ENCODE data around the gene CTRL. TPM values are rescaled to one million over a fixed set of nuclear protein-coding genes. Genes with fewer than 3 reads are reported as not detected.
"Not testable (repeated sequence)": the region's sequence is repeated elsewhere in the genome, so short reads cannot be mapped to it uniquely, and the experiment has no call there.

CTRL gene
- 1 to 10 TPM; 6.7 to 7.6 (median 7.0) TPM for polyA plus RNA-seq (ENCODE audit: insufficient read length in 3 of 3)

GRCh38 chr16:67931712-67932461, at the start of gene CTRL:
Gene CTRL, minus strand, starts transcription at chr16:67931862. Its CDS starts 10 bp downstream, at chr16:67931852.
- DNase-seq (ENCODE audit: low read depth in 3 of 3, low spot score in 2 of 3) = no peak

- DNase-seq (ENCODE audit: low read depth in 3 of 3, low spot score in 2 of 3) = no peak
Observed at GRCh38 chr16:67979955-67980678, 48.5 kb upstream of the CTRL start, which contains the start of gene DPEP3. Gene DPEP3, minus strand, starts transcription at chr16:67980499. Its CDS starts 119 bp downstream, at chr16:67980380.

GRCh38 chr16:67977469-67978227, 46.0 kb upstream of the CTRL start:
- no peak for DNase-seq (ENCODE audit: low read depth in 3 of 3, low spot score in 2 of 3)

- no peak for DNase-seq (ENCODE audit: low read depth in 3 of 3, low spot score in 2 of 3)
Observed at GRCh38 chr16:67977005-67977404, 45.3 kb upstream of the CTRL start.

GRCh38 chr16:67976205-67976604, 44.5 kb upstream of the CTRL start:
- no peak for DNase-seq (ENCODE audit: low read depth in 3 of 3, low spot score in 2 of 3)

- DNase-seq (ENCODE audit: low read depth in 3 of 3, low spot score in 2 of 3) = no peak
Observed at GRCh38 chr16:67975321-67976105, 43.9 kb upstream of the CTRL start.

GRCh38 chr16:67972285-67972684, 40.6 kb upstream of the CTRL start:
- not testable (repeated sequence) for DNase-seq (ENCODE audit: low read depth in 3 of 3, low spot score in 2 of 3)

GRCh38 chr16:67971111-67971510, 39.4 kb upstream of the CTRL start:
- DNase-seq (ENCODE audit: low read depth in 3 of 3, low spot score in 2 of 3) = no peak

- DNase-seq (ENCODE audit: low read depth in 3 of 3, low spot score in 2 of 3) = no peak
Observed at GRCh38 chr16:67969254-67970039, 37.8 kb upstream of the CTRL start.

GRCh38 chr16:67968400-67969253, 37.0 kb upstream of the CTRL start, which contains the start of gene SLC12A4:
Gene SLC12A4, minus strand, starts transcription at chr16:67968637. Its CDS starts 84 bp downstream, at chr16:67968553.
- peak in 2 of 3 donors; percentile 80 to 84 for DNase-seq (ENCODE audit: low read depth in 3 of 3, low spot score in 2 of 3)

- DNase-seq (ENCODE audit: low read depth in 3 of 3, low spot score in 2 of 3) = peak in 2 of 3 donors; percentile 13 to 23
Observed at GRCh38 chr16:67967958-67968399, 36.3 kb upstream of the CTRL start.

- peak in 1 of 3 donors; percentile 9 for DNase-seq (ENCODE audit: low read depth in 3 of 3, low spot score in 2 of 3)
Observed at GRCh38 chr16:67967183-67967957, 35.7 kb upstream of the CTRL start.

GRCh38 chr16:67966549-67967182, 35.0 kb upstream of the CTRL start:
- no peak for DNase-seq (ENCODE audit: low read depth in 3 of 3, low spot score in 2 of 3)

GRCh38 chr16:67965668-67966548, 34.2 kb upstream of the CTRL start:
- DNase-seq (ENCODE audit: low read depth in 3 of 3, low spot score in 2 of 3) = no peak

- no peak for DNase-seq (ENCODE audit: low read depth in 3 of 3, low spot score in 2 of 3)
Observed at GRCh38 chr16:67964477-67965131, 32.9 kb upstream of the CTRL start.

Data from right renal cortex interstitium (tissue), 3 donors.